ENCODE data around the gene HDAC5.

GRCh38 chr17:44137891-44138709, 14.7 kb upstream of the HDAC5 start:
- TF ChIP-seq POLR2AphosphoS5 (IDR thresholded peaks at IDR 0.05; ENCODE audit: low read depth, low read length) (0 out of 2 replicates have a peak, but pooled peaks have one; percentile 16), CHD2 (IDR thresholded peaks at IDR 0.05; ENCODE audit: low read length, partially characterized antibody) (no peak), SIN3A (IDR thresholded peaks at IDR 0.05; ENCODE audit: borderline replicate concordance, low read depth, low read length) (peak; percentile 62; the same call in 1 of the 2 replicates), CTCF (IDR thresholded peaks at IDR 0.05) (no peak), SMC3 (IDR thresholded peaks at IDR 0.05; ENCODE audit: low read depth, low read length) (no peak), EP300 (IDR thresholded peaks at IDR 0.05; ENCODE audit: borderline replicate concordance in 1 of 2, low read depth in 1 of 2, low read length in 1 of 2) (peak in 1 of 2 experiments; percentile 44; a peak in 1 of 4 replicates)
